PC-9 (cell line): ENCODE results near the gene TANGO2.

Experiments used
- EZH2 ChIP-seq: fragments of 200-600 bp; sonication (generic); IDR thresholded peaks from 2 replicates; pipeline ENCODE4 v1.8.0; 2017; ENCODE audit warnings: antibody characterized with exemption, low read depth
- TF ChIP-seq, protein P1 (sequence below): fragments of 200-600 bp; sonication (generic); conservative IDR thresholded peaks from 2 replicates; pipeline ENCODE4 v1.6.1; 2017; ENCODE audit warnings: mixed run types, antibody characterized with exemption, mild to moderate bottlenecking, moderate library complexity

- TF ChIP-seq, protein P1, sequence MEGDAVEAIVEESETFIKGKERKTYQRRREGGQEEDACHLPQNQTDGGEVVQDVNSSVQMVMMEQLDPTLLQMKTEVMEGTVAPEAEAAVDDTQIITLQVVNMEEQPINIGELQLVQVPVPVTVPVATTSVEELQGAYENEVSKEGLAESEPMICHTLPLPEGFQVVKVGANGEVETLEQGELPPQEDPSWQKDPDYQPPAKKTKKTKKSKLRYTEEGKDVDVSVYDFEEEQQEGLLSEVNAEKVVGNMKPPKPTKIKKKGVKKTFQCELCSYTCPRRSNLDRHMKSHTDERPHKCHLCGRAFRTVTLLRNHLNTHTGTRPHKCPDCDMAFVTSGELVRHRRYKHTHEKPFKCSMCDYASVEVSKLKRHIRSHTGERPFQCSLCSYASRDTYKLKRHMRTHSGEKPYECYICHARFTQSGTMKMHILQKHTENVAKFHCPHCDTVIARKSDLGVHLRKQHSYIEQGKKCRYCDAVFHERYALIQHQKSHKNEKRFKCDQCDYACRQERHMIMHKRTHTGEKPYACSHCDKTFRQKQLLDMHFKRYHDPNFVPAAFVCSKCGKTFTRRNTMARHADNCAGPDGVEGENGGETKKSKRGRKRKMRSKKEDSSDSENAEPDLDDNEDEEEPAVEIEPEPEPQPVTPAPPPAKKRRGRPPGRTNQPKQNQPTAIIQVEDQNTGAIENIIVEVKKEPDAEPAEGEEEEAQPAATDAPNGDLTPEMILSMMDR: no peak
- no peak for TF ChIP-seq EZH2
Observed at GRCh38 chr22:20038574-20038973, 17.7 kb downstream of the TANGO2 start.
